DND-41 (cell line): ENCODE data around the gene EDA.

Experiments used
- ATAC-seq: fragments of 200-7000 bp; cut with Tn5 transposase; 3 replicates; pipeline ENCODE4 v1.9.1; 2021; ENCODE audit warnings: low read depth; ENCODE audit not compliant: insufficient read depth
- DNase-seq: peaks from one replicate; pipeline ENCODE4 v3.0.0-alpha.2; 2020
- H2AFZ ChIP-seq: 2 replicates; pipeline ENCODE4 v1.6.0; 2012; ENCODE audit warnings: low read depth, low read length
- H3K27ac ChIP-seq: 2 replicates; pipeline ENCODE4 v1.5.1; 2012; ENCODE audit warnings: low read length, inconsistent platforms
- H3K27me3 ChIP-seq: fragments of 200-600 bp; sonication (generic); 2 replicates; pipeline ENCODE4 v1.6.0; 2012; ENCODE audit warnings: low read length, mild to moderate bottlenecking, inconsistent platforms; ENCODE audit not compliant: insufficient read depth, poor library complexity
- H3K36me3 ChIP-seq: 2 replicates; pipeline ENCODE4 v1.5.1; 2012; ENCODE audit warnings: low read length, inconsistent platforms; ENCODE audit not compliant: insufficient read depth
- H3K4me1 ChIP-seq: 2 replicates; pipeline ENCODE4 v1.5.1; 2012; ENCODE audit warnings: mild to moderate bottlenecking, low read length; ENCODE audit not compliant: insufficient read depth
- H3K4me2 ChIP-seq: 2 replicates; pipeline ENCODE4 v1.6.0; 2012; ENCODE audit warnings: mild to moderate bottlenecking, moderate library complexity, low read length, inconsistent platforms; ENCODE audit not compliant: insufficient read depth
- H3K4me3 ChIP-seq, 2 experiments: fragments of 200-600 bp in 1 of 2; shearing (Covaris generic) in 1 of 2; 2 replicates each; pipeline ENCODE4 v1.5.1; 2012 to 2016; ENCODE audit warnings: inconsistent platforms in 2 of 2, low read length in 2 of 2, mild to moderate bottlenecking in 2 of 2, low read depth in 1 of 2, moderate library complexity in 1 of 2
- H3K79me2 ChIP-seq: 2 replicates; pipeline ENCODE4 v1.6.0; 2012; ENCODE audit warnings: low read length, inconsistent platforms; ENCODE audit not compliant: insufficient read depth
- H3K9ac ChIP-seq: 2 replicates; pipeline ENCODE4 v1.6.0; 2012; ENCODE audit warnings: low read depth, mild to moderate bottlenecking, inconsistent platforms, low read length, moderate library complexity
- H3K9me3 ChIP-seq: 2 replicates; pipeline ENCODE4 v1.5.1; 2012; ENCODE audit warnings: low read length, moderate library complexity, mild to moderate bottlenecking, inconsistent platforms; ENCODE audit not compliant: insufficient read depth, severe bottlenecking
- H4K20me1 ChIP-seq: 2 replicates; pipeline ENCODE4 v1.6.0; 2012; ENCODE audit warnings: low read length; ENCODE audit not compliant: insufficient read depth
- EZH2 ChIP-seq: IDR thresholded peaks from 3 replicates; pipeline ENCODE4 v1.6.1; 2012; ENCODE audit warnings: borderline replicate concordance, low read depth, mild to moderate bottlenecking, moderate library complexity, low read length, inconsistent platforms; ENCODE audit not compliant: severe bottlenecking
- TF ChIP-seq, protein P1 (sequence below): IDR thresholded peaks from 2 replicates; pipeline ENCODE4 v1.5.1; 2012; ENCODE audit warnings: borderline replicate concordance, low read length, moderate library complexity, mild to moderate bottlenecking; ENCODE audit not compliant: poor library complexity, severe bottlenecking; ENCODE audit errors: extremely low read depth

Gene EDA

DNA sequence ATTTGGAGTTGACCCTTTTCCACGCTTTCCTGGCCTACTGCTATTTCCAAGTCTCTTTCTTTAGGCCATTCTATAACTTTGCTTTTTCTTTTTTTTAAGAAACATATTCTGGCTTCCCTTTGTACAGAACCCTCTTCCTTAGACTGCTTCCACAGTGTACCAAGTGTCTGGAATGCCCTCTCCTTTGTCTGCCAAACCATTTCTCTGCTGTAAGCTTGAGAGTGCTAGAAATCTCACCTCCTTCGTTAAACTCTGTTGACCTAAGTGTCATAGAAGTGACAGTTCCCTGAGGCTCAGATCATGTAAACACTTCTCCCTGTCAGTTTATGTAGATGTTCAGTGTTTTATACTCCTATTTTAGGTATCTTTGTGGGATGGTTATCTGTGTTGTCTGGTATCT, 108.4 kb downstream of the EDA start:
- ATAC-seq (no peak), DNase-seq (no peak)
- Histone ChIP-seq H3K79me2 (no peaks in the 10 kb centered on the region), H3K27ac (no peak overlapping the region), H3K36me3 (no peaks in the 10 kb centered on the region), H3K9ac (no peak overlapping the region), H2AFZ (no peak overlapping the region), H3K4me3 (no peak overlapping the region), H3K27me3 (no peaks in the 10 kb centered on the region), H4K20me1 (no peaks in the 10 kb centered on the region), H3K4me1 (no peaks in the 10 kb centered on the region), H3K9me3 (no peaks in the 10 kb centered on the region), H3K4me2 (no peak overlapping the region)
- TF ChIP-seq, protein P1, sequence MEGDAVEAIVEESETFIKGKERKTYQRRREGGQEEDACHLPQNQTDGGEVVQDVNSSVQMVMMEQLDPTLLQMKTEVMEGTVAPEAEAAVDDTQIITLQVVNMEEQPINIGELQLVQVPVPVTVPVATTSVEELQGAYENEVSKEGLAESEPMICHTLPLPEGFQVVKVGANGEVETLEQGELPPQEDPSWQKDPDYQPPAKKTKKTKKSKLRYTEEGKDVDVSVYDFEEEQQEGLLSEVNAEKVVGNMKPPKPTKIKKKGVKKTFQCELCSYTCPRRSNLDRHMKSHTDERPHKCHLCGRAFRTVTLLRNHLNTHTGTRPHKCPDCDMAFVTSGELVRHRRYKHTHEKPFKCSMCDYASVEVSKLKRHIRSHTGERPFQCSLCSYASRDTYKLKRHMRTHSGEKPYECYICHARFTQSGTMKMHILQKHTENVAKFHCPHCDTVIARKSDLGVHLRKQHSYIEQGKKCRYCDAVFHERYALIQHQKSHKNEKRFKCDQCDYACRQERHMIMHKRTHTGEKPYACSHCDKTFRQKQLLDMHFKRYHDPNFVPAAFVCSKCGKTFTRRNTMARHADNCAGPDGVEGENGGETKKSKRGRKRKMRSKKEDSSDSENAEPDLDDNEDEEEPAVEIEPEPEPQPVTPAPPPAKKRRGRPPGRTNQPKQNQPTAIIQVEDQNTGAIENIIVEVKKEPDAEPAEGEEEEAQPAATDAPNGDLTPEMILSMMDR = no peak

DNA sequence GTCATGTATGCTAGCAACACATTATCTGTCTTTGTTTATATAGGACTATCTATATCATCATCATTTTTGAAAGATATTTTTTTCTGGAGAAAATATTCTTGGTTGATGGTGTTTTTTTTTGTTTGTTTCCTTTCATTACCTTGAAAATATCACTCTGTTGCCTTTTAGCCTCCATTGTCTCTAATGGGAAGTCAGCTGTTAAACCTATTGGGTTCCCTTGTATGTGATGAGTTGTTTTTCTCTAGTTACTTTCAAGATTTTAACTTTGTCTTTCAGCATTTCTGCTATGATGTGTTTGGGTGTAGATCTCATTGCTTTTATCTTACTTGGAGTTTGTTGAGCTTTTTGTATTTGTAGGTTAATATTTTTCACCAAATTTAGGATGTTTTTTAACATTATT, 124.4 kb downstream of the EDA start:
- H3K27ac ChIP-seq = no peak overlapping the region
- H3K79me2 ChIP-seq = no peaks in the 10 kb centered on the region
- H3K27me3 ChIP-seq = no peaks in the 10 kb centered on the region
- no peak for DNase-seq
- no peak for ATAC-seq
- no peak overlapping the region for H3K4me2 ChIP-seq
- H2AFZ ChIP-seq = no peak overlapping the region
- TF ChIP-seq EZH2 = no peak
- TF ChIP-seq, protein P1 = no peak
- no peaks in the 10 kb centered on the region for H3K9me3 ChIP-seq
- no peak overlapping the region for H3K4me3 ChIP-seq
- H4K20me1 ChIP-seq = no peaks in the 10 kb centered on the region
- H3K9ac ChIP-seq = no peak overlapping the region
- H3K36me3 ChIP-seq = no peaks in the 10 kb centered on the region
- no peaks in the 10 kb centered on the region for H3K4me1 ChIP-seq

DNA sequence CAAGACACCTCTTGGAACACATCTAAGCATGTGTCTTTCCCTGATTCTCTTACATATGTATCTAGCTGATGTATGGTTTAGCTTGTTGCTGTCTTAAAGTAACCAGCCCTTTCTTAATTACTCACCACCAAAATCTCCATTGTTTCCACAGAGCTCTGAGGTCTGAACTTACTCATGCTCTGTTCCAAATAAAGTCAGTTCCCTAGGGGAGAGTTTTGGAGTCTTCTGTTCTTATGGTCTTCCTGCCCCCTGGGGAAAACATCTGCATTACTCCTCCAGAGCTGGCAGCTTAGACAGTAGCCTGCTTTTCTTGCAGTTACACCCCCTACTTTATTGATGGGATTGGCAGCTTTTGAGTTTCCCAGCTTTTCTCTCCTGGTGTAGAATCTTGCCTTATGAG, 125.8 kb downstream of the EDA start:
- no peak overlapping the region for H3K4me3 ChIP-seq
- H3K27ac ChIP-seq = no peak overlapping the region
- no peaks in the 10 kb centered on the region for H3K79me2 ChIP-seq
- no peak overlapping the region for H3K4me2 ChIP-seq
- H2AFZ ChIP-seq = no peak overlapping the region
- no peaks in the 10 kb centered on the region for H4K20me1 ChIP-seq
- no peak for ATAC-seq
- no peaks in the 10 kb centered on the region for H3K27me3 ChIP-seq
- H3K9ac ChIP-seq = no peak overlapping the region
- no peaks in the 10 kb centered on the region for H3K36me3 ChIP-seq
- no peaks in the 10 kb centered on the region for H3K4me1 ChIP-seq
- DNase-seq = no peak
- no peak for TF ChIP-seq EZH2
- TF ChIP-seq, protein P1 = no peak
- H3K9me3 ChIP-seq = no peaks in the 10 kb centered on the region

DNA sequence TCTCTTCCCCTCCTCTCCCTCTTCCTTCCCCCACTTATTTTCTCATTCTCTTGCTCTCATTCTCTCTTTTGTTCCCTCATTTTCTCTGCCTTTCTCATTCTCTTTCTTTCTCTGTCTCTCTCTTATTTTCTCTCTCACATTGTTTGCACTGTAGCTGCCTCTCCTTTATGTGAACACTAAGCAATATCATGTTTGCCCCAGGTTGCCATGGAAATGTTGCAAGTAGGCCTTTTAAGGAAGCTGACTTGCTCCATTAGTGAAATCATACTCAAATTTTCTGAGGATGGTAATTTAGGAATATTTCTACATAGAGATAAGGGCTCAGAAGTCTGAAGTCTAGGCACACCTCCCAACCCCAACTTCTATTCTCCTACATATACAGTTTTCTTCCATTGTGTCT, 130.1 kb downstream of the EDA start:
- Histone ChIP-seq H2AFZ (no peak overlapping the region), H3K4me3 (no peak overlapping the region), H3K4me2 (no peak overlapping the region), H4K20me1 (no peaks in the 10 kb centered on the region), H3K27me3 (no peaks in the 10 kb centered on the region), H3K9ac (no peak overlapping the region), H3K27ac (no peak overlapping the region), H3K36me3 (no peaks in the 10 kb centered on the region), H3K79me2 (no peaks in the 10 kb centered on the region), H3K9me3 (no peaks in the 10 kb centered on the region), H3K4me1 (no peaks in the 10 kb centered on the region)
- TF ChIP-seq EZH2 = no peak
- TF ChIP-seq, protein P1 = no peak
- ATAC-seq = no peak
- DNase-seq = no peak
